GM12878 (cell line): Measurements from ENCODE around the gene ANK3. TPM values are rescaled to one million over a fixed set of nuclear protein-coding genes. Genes with fewer than 3 reads are reported as not detected.

Experiments used
- ATF2 ChIP-seq: IDR thresholded peaks from 2 replicates; pipeline ENCODE4 v1.6.1; 2012; ENCODE audit warnings: low read length, inconsistent platforms
- BCL3 ChIP-seq: IDR thresholded peaks from 2 replicates; pipeline ENCODE4 v1.6.1; 2011; ENCODE audit warnings: borderline replicate concordance, low read depth, mild to moderate bottlenecking, moderate library complexity, low read length; ENCODE audit not compliant: insufficient read depth, poor library complexity, severe bottlenecking
- IRF3 ChIP-seq: fragments of 450-650 bp; IDR thresholded peaks from 2 replicates; pipeline ENCODE4 v1.6.1; 2014; ENCODE audit warnings: mild to moderate bottlenecking
- JUNB ChIP-seq: IDR thresholded peaks from 2 replicates; pipeline ENCODE4 v1.6.1; 2016; ENCODE audit warnings: antibody characterized with exemption, mild to moderate bottlenecking
- MEF2B ChIP-seq: fragments of 450-650 bp; IDR thresholded peaks from 2 replicates; pipeline ENCODE4 v1.6.1; 2018; ENCODE audit warnings: mild to moderate bottlenecking, moderate library complexity; ENCODE audit not compliant: partially characterized antibody, poor library complexity, severe bottlenecking
- RUNX3 ChIP-seq: IDR thresholded peaks from 2 replicates; pipeline ENCODE4 v1.6.1; 2012; ENCODE audit warnings: low read length, inconsistent platforms
- SKIL ChIP-seq: fragments of 450-650 bp; IDR thresholded peaks from 2 replicates; pipeline ENCODE4 v1.6.1; 2017; ENCODE audit warnings: mild to moderate bottlenecking, low read depth, inconsistent platforms; ENCODE audit not compliant: poor library complexity, severe bottlenecking
- TCF12 ChIP-seq: IDR thresholded peaks from 2 replicates; pipeline ENCODE4 v1.6.1; 2011; ENCODE audit warnings: low read depth, mild to moderate bottlenecking, low read length
- polyA plus RNA-seq, 11 experiments: library from polyadenylated mRNA; depleted of rRNA in 4 of 11; unstranded in 6 of 11; stranded (reverse) in 5 of 11; fragments of >200 nt; fragmentation: Nextera tagmentation in 4 of 11; fragmentation: Illumina TruSeq in 1 of 11; extraction: Ambion mirVana in 4 of 11; extraction: Trizol in 1 of 11; gene quantifications; 1 replicate in 1 of 11; 2 replicates in 10 of 11; pipeline versions ENCODE4 v1.2.1 to v1.2.3, GENCODE V29; 2011 to 2016; ENCODE audit warnings: inconsistent platforms in 2 of 11, missing spikeins in 2 of 11, low read depth in 1 of 11
- total RNA-seq, 4 experiments: library from RNA; depleted of rRNA in 3 of 4; stranded (reverse); fragments of >200 nt in 3 of 4; fragmentation: Illumina TruSeq in 1 of 4; extraction: Trizol in 1 of 4; gene quantifications; 2 replicates each; pipeline versions ENCODE4 v1.2.1 to v1.2.3, GENCODE V29; 2013 to 2021

Gene ANK3
- total and polyA plus RNA-seq, 10 of the 15 experiments (the other 5 are each of a cell fraction or from before 2014, with no cell fraction given), result 0.06 to 0.82 (median 0.20) TPM; not detected in 2

- TF ChIP-seq SKIL (no peak), IRF3 (no peak), JUNB (no peak), RUNX3 (no peak), TCF12 (no peak), ATF2 (no peak), BCL3 (no peak), MEF2B (no peak)
Observed at GRCh38 chr10:59991117-59991516, 398.6 kb downstream of the ANK3 start (continued).
